K562 (cell line): ENCODE results near the gene CREB3L2. TPM values are rescaled to one million over a fixed set of nuclear protein-coding genes. Genes with fewer than 3 reads are reported as not detected.

Experiments used
- ATAC-seq: fragments of 200-7000 bp; cut with Tn5 transposase; 3 replicates; pipeline ENCODE4 v1.9.1; 2020; ENCODE audit warnings: moderate library complexity
- BruUV-seq: library from RNA; stranded (reverse); fragments of 400-500 nt; replicated peaks from 2 replicates; lab custom pipeline; 2021; lab: Mats Ljungman, UMichigan
- CTCF ChIA-PET: fragments of 300-600 bp; formaldehyde crosslinking; extraction: SDS; loops from one replicate; lab custom pipeline; 2021; ENCODE audit warnings: low intra/inter-chr PET ratio; lab: Yijun Ruan, JAX
- POLR2A ChIA-PET: fragments of 300-600, 350-650 bp; sonication (Branson Sonifier 250); formaldehyde crosslinking; extraction: SDS; loops from one replicate; lab custom pipeline; 2021; ENCODE audit warnings: antibody characterized with exemption, inconsistent platforms; lab: Yijun Ruan, JAX
- DNase-seq, 4 experiments: peaks; one replicate each; pipeline versions ENCODE4 v3.0.0 to v3.0.0-alpha.2; 2011 to 2018; ENCODE audit warnings: low spot score in 3 of 4, mixed read lengths in 3 of 4; ENCODE audit errors: extremely low read depth in 1 of 4
- FAIRE-seq: peaks from 2 replicates; lab custom pipeline; 2011; peaks lifted over from hg19 to GRCh38; lab: Jason Lieb, UNC
- H2AFZ ChIP-seq: 2 replicates; pipeline ENCODE4 v1.6.0; 2011; ENCODE audit warnings: low read depth, low read length, control low read depth, inconsistent platforms
- H3K27ac ChIP-seq: fragments of 200-600 bp; 3 replicates; pipeline ENCODE4 v1.8.0; 2011; ENCODE audit warnings: low read depth, mild to moderate bottlenecking, control low read depth, inconsistent platforms, low read length, moderate library complexity, mixed read lengths; ENCODE audit errors: extremely low read depth
- H3K27me3 ChIP-seq, 2 experiments: fragments of 300-600 bp in 1 of 2; 2 replicates in 1 of 2; 3 replicates in 1 of 2; pipeline versions ENCODE4 v1.6.0 to v1.8.0; 2011; ENCODE audit warnings: inconsistent platforms in 2 of 2, low read length in 2 of 2, mild to moderate bottlenecking in 1 of 2, mixed read lengths in 1 of 2, moderate library complexity in 1 of 2; ENCODE audit not compliant: control insufficient read depth in 2 of 2, insufficient read depth in 2 of 2
- H3K36me3 ChIP-seq: fragments of 300-600 bp; 3 replicates; pipeline ENCODE4 v1.8.0; 2011; ENCODE audit warnings: mild to moderate bottlenecking, low read length, inconsistent platforms; ENCODE audit not compliant: control insufficient read depth, insufficient read depth
- H3K4me1 ChIP-seq, 2 experiments: fragments of 200-600 bp in 1 of 2; replicated peaks in 1 of 2; 2 replicates in 1 of 2; 3 replicates in 1 of 2; pipeline versions ENCODE4 v1.5.1 to v1.8.0; 2011; ENCODE audit warnings: inconsistent platforms in 2 of 2, low read length in 2 of 2, mild to moderate bottlenecking in 1 of 2, mixed read lengths in 1 of 2, moderate library complexity in 1 of 2; ENCODE audit not compliant: control insufficient read depth in 2 of 2, insufficient read depth in 2 of 2
- H3K4me2 ChIP-seq: 2 replicates; pipeline ENCODE4 v1.6.1; 2011; ENCODE audit warnings: low read length, control low read depth, inconsistent platforms, mixed read lengths; ENCODE audit not compliant: insufficient read depth
- H3K4me3 ChIP-seq: fragments of 200-600 bp; sonication (generic), shearing (Covaris generic); 2 replicates; pipeline ENCODE4 v1.5.1; 2016; ENCODE audit warnings: control low read depth, inconsistent platforms
- H3K79me2 ChIP-seq: fragments of 200-600 bp; 3 replicates; pipeline ENCODE4 v1.8.0; 2011; ENCODE audit warnings: low read length, inconsistent platforms; ENCODE audit not compliant: control insufficient read depth, insufficient read depth
- H3K9ac ChIP-seq, 2 experiments: 2 replicates each; pipeline versions ENCODE4 v1.6.0 to v1.6.1; 2011; ENCODE audit warnings: low read depth in 2 of 2, low read length in 2 of 2, control low read depth in 1 of 2, inconsistent platforms in 1 of 2, mild to moderate bottlenecking in 1 of 2, mixed read lengths in 1 of 2; ENCODE audit not compliant: insufficient read depth in 1 of 2
- H3K9me1 ChIP-seq: one replicate; pipeline ENCODE4 v1.6.0; 2011; ENCODE audit warnings: inconsistent platforms, mild to moderate bottlenecking, low read length, moderate library complexity; ENCODE audit not compliant: control insufficient read depth, insufficient read depth
- H3K9me3 ChIP-seq: replicated peaks from 2 replicates; pipeline ENCODE4 v1.5.1; 2011; ENCODE audit warnings: low read depth, low read length, inconsistent platforms; ENCODE audit not compliant: control insufficient read depth, insufficient read depth
- H4K20me1 ChIP-seq: replicated peaks from 2 replicates; pipeline ENCODE4 v1.6.1; 2011; ENCODE audit warnings: low read length, inconsistent platforms, mixed read lengths; ENCODE audit not compliant: control insufficient read depth, insufficient read depth
- C11orf30 ChIP-seq: fragments of 450-650 bp; IDR thresholded peaks from 2 replicates; pipeline ENCODE4 v1.6.1; 2016; ENCODE audit warnings: low read depth, mild to moderate bottlenecking
- CHD1 ChIP-seq: fragments of 200-600 bp; sonication (generic); IDR thresholded peaks from one replicate; pipeline ENCODE4 v1.6.1; 2012; ENCODE audit warnings: mild to moderate bottlenecking, moderate library complexity, low read length, inconsistent platforms
- ETS1 ChIP-seq: conservative IDR thresholded peaks from 2 replicates; pipeline ENCODE4 v1.6.1; 2011; ENCODE audit warnings: low read depth, mild to moderate bottlenecking, low read length; ENCODE audit not compliant: control insufficient read depth
- GABPB2 ChIP-seq: fragments of 250-450 bp; sonication (Bioruptor Pico); conservative IDR thresholded peaks from 2 replicates; pipeline ENCODE4 v1.5.1; 2021; ENCODE audit warnings: mild to moderate bottlenecking
- MTA3 ChIP-seq: fragments of 450-650 bp; formaldehyde crosslinking; IDR thresholded peaks from 2 replicates; pipeline ENCODE4 v1.6.1; 2017; ENCODE audit warnings: mild to moderate bottlenecking, borderline replicate concordance
- NFATC3 ChIP-seq: fragments of 450-650 bp; IDR thresholded peaks from 2 replicates; pipeline ENCODE4 v1.6.1; 2017; ENCODE audit warnings: mild to moderate bottlenecking
- STAT5A ChIP-seq: IDR thresholded peaks from 2 replicates; pipeline ENCODE4 v1.6.1; 2012; ENCODE audit warnings: low read length, inconsistent platforms, borderline replicate concordance
- TFAM ChIP-seq: fragments of 250-450 bp; sonication (Bioruptor Pico); conservative IDR thresholded peaks from 2 replicates; pipeline ENCODE4 v1.5.0; 2021; ENCODE audit warnings: mild to moderate bottlenecking, moderate library complexity
- U2AF2 ChIP-seq: fragments of 200-400 bp; formaldehyde crosslinking; optimal IDR thresholded peaks from 2 replicates; pipeline ENCODE3; 2017; ENCODE audit warnings: low read depth, mild to moderate bottlenecking, low read length
- ZNF23 ChIP-seq: fragments of 250-450 bp; sonication (Bioruptor Pico); IDR thresholded peaks from 2 replicates; pipeline ENCODE4 v1.4.0; 2020; ENCODE audit warnings: mild to moderate bottlenecking
- ZNF561 ChIP-seq: fragments of 450-650 bp; formaldehyde crosslinking; conservative IDR thresholded peaks from 2 replicates; pipeline ENCODE4 v1.4.0; 2020; ENCODE audit warnings: mild to moderate bottlenecking, moderate library complexity
- WGBS: fragments of 100-300 bp; shearing (Covaris generic); methylation state at CpG from one replicate; pipeline ENCODE4 v1.1.6; 2016; ENCODE audit warnings: low coverage, mixed read lengths; ENCODE audit not compliant: insufficient coverage; ENCODE audit errors: missing lambda C conversion rate; 5-methylcytosine and 5-hydroxymethylcytosine counted together
- in situ Hi-C: fragments of 300-500 bp; cut with MboI; formaldehyde crosslinking; loops from 4 replicates; pipeline ENCODE4 v1.15.0; 2018; ENCODE audit warnings: inconsistent platforms, mixed read lengths
- intact Hi-C: fragments of 100-400 bp; cut with micrococcal nuclease; formaldehyde crosslinking; loops from 2 replicates; pipeline ENCODE4 v1.14.2; 2022
- polyA plus RNA-seq, 8 experiments: library from polyadenylated mRNA; depleted of rRNA in 4 of 8; stranded (reverse) in 5 of 8; unstranded in 3 of 8; fragments of >200 nt; fragmentation: Nextera tagmentation in 2 of 8; fragmentation: Illumina TruSeq in 1 of 8; extraction: Ambion mirVana in 2 of 8; extraction: Trizol in 1 of 8; gene quantifications; 2 replicates each; pipeline versions ENCODE4 v1.2.1 to v1.2.3, GENCODE V29; 2011 to 2014; ENCODE audit warnings: inconsistent platforms in 1 of 8, missing spikeins in 1 of 8
- total RNA-seq, 7 experiments: library from RNA; depleted of rRNA in 6 of 7; stranded (reverse); fragments of >200 nt in 6 of 7; fragmentation: Illumina TruSeq in 2 of 7; extraction: Trizol in 2 of 7; gene quantifications; 2 replicates each; pipeline versions ENCODE4 v1.2.1 to v1.2.3, GENCODE V29; 2011 to 2021; ENCODE audit warnings: low replicate concordance in 1 of 7
- TF ChIP-seq, protein P1 (sequence below): sonication (generic); formaldehyde crosslinking; IDR thresholded peaks from 2 replicates; pipeline ENCODE4 v1.8.1; 2022; ENCODE audit warnings: missing genetic modification reagents

The CREB3L2 gene
- total and polyA plus RNA-seq, 9 of the 15 experiments (the other 6 are each of a cell fraction or from before 2014, with no cell fraction given): 7.1 to 45.6 (median 15.8) TPM

GRCh38 chr7:137862358-137862757 is 139.5 kb downstream of the CREB3L2 start (continued):
- TF ChIP-seq ETS1 (no peak), C11orf30 (peak; percentile 73)

DNA sequence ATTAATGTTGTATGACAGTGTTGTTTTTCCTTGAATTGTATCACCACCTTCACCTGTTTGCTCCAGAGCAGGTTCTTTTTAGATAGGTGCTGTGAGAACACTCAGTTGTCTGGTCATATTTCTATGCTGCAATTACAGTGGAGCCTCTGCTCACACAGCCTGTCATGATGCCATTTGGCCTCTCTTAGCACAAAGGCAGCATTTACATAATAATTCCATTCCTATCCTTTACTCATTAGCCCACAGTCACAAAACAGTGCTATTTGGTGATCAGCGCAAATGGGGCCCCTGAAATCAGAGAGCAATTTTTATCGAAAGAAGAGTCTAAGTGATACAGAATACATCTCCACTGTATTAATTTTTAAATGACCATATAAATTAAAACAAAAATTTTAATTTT is 141.3 kb downstream of the CREB3L2 start:
- H3K36me3 ChIP-seq: no peaks in the 10 kb centered on the region
- in situ Hi-C loops (no loop called here), intact Hi-C loops (no loop called here)
- no peak overlapping the region for H3K4me2 ChIP-seq
- no peak overlapping the region for H3K9ac ChIP-seq
- TF ChIP-seq, protein P1, sequence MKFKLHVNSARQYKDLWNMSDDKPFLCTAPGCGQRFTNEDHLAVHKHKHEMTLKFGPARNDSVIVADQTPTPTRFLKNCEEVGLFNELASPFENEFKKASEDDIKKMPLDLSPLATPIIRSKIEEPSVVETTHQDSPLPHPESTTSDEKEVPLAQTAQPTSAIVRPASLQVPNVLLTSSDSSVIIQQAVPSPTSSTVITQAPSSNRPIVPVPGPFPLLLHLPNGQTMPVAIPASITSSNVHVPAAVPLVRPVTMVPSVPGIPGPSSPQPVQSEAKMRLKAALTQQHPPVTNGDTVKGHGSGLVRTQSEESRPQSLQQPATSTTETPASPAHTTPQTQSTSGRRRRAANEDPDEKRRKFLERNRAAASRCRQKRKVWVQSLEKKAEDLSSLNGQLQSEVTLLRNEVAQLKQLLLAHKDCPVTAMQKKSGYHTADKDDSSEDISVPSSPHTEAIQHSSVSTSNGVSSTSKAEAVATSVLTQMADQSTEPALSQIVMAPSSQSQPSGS (CRISPR knock-in tag): no peak
- TF ChIP-seq CHD1 (no peak), ZNF23 (no peak), U2AF2 (no peak), MTA3 (no peak), NFATC3 (no peak), STAT5A (no peak), ZNF561 (no peak), TFAM (CRISPR knock-in tag) (no peak), GABPB2 (CRISPR knock-in tag) (no peak)
- no peaks in the 10 kb centered on the region for H3K79me2 ChIP-seq
- BruUV-seq: no TSS peak
- no peaks in the 10 kb centered on the region for H3K4me1 ChIP-seq
- H3K9me3 ChIP-seq: no peaks in the 10 kb centered on the region
- DNase-seq (no peak), ATAC-seq (no peak), FAIRE-seq (no peak)
- WGBS: 72% methylated on average over 2 of the region's 2 CpGs
- POLR2A ChIA-PET: interaction anchor here (1.3 kb wide), 1 partner anchor 10 kb away, joined by 4 read pairs; no protein-coding TSS in a partner anchor
- CTCF ChIA-PET: no interaction called here
- no peak overlapping the region for H3K4me3 ChIP-seq
- no peak overlapping the region for H3K27ac ChIP-seq
- H3K27me3 ChIP-seq: no peaks in the 10 kb centered on the region
- no peak overlapping the region for H2AFZ ChIP-seq
- H3K9me1 ChIP-seq: no peaks in the 10 kb centered on the region
- H4K20me1 ChIP-seq: no peaks in the 10 kb centered on the region
